ENCODE results near the gene PPP1R36.
"Not testable (repeated sequence)": the region's sequence is repeated elsewhere in the genome, so short reads cannot be mapped to it uniquely, and the experiment has no call there.

PPP1R36 gene, protein sequence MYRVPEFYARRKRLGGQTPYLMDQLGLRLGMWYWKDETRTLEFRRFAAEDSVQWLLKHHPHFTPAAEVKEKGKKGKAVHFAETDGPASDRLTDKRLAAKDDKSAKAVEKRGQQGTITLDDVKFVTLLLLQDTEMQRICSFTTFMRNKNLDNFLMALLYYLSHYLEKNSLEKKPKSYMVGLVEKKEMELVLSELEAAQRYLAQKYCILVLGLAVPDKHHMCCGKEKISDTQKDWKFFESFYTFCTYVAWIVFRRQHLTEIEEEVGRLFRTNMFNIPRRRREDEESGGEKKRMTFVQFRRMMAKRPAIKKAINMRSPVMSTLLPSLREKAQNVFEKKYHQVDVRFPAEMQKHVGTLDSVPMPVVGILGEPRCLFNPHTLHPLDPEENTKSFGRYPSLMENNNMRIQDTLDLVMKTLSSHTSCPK

GRCh38 chr14:64549791-64550620, at the start of gene PPP1R36:
PPP1R36 (plus strand) TSS chr14:64549961; CDS start chr14:64549998, 37 bp downstream.
- no peak for DNase-seq

- no peak for DNase-seq
Measured at GRCh38 chr14:64500088-64500487, 49.7 kb upstream of the PPP1R36 start.

GRCh38 chr14:64501411-64502171, 48.2 kb upstream of the PPP1R36 start:
- no peak for DNase-seq

GRCh38 chr14:64502456-64502855, 47.3 kb upstream of the PPP1R36 start:
- DNase-seq: no peak

DNA sequence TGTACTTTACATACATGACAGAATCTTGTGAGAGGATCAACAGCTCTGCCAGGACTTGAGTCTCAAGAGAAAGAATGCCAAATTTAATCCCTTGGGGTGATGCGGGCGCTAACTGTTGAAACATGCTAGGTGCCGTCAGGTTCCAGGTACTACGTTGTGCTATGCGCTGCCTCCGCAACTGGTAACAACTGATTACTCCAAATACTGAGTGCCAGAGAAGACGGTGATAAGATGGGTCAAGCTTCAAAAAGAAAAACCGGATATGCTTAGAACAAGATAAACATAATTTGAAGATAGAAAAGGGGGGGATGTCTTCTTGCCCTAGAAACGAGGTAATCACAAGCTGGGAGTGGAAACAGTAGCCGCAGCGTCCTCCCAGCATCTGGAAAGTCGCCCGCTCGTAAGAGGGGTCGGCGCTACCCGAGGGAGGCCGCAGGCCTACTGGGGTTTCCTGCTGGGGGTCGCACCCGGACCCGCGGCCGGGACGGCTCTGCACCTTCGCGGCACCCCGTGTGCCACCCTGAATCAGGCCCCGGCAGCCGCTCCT, 46.8 kb upstream of the PPP1R36 start:
- peak in 1 of 2 experiments; percentile 30 for DNase-seq

GRCh38 chr14:64503434-64504309, 46.1 kb upstream of the PPP1R36 start, which contains the start of gene ZBTB25:
ZBTB25 (minus strand) TSS chr14:64503838; CDS start chr14:64490533, 13,305 bp downstream.
- DNase-seq: peak; percentile 79 to 96

- peak; percentile 68 to 82 for DNase-seq
Measured at GRCh38 chr14:64504310-64504896, 45.4 kb upstream of the PPP1R36 start, which contains the start of gene ZBTB1. ZBTB1 (plus strand) TSS chr14:64504770; CDS start chr14:64521505, 16,735 bp downstream.

GRCh38 chr14:64504897-64505794, 44.6 kb upstream of the PPP1R36 start:
- peak; percentile 77 to 88 for DNase-seq

DNA sequence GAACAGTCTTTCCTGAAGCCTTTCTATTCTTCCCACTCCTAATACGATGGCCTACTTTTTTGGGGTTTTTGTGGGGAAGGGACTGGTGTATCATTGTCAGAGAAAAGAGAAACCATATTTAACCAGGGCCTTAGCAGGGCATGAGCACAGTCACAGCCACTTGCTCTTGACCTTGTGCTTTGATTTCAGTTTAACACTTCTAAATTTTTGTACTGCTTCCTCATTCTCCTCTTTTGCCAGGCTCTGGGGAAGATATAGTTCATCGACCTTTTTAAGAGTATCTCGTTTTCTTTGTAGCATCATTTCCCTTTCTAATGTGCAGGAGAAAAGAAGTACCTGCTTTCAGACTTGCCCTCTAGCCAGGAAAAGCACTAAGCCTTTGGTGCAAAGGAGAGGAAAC, 43.0 kb upstream of the PPP1R36 start:
- no peak for DNase-seq

GRCh38 chr14:64507376-64508156, 42.2 kb upstream of the PPP1R36 start:
- no peak for DNase-seq

DNA sequence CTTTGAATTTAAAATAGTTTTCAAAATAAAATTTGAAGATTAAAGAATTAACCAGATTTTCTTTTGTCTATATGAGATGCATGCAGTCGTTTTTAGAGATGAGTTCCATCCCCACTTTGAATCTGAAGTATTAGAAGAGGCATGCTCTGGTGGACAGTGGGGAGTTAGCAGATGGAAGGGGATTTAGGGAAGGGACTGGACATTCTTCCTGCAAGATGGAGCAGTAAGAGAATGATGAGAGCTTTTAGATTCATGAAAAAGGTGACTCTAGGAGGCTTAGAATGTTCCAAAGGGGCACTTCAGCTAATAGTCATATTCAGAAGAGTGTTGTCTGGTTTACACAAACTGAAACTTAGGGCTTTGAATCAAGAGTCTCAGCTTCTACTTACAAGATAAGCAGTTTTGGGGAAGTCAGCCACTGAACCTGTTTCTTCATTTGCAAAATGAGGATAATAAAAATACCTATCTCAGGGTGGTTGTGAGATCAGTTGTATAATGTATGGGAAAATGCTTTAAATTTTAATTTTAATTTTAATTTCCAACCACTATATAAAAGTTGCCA, 41.5 kb upstream of the PPP1R36 start:
- no peak for DNase-seq

DNA sequence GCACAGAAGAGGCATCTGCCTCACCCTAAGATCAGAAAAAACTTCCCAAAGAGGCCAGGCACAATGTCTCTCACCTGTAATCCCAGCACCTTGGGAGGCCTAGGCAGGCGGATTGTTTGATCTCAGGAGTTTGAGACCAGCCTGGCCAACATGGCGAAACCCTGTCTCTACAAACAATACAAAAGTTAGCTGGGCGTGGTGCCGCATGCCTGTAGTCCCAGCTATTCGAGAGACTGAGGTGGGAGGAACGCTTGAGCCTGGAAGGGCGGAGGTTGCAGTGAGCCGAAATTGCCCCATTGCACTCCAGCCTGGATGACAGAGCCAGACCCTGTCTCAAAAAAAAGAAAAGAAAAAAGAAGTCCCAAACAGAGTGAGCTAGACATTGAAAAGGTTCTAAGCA, 40.7 kb upstream of the PPP1R36 start:
- DNase-seq: no peak

- peak; percentile 12 to 76 for DNase-seq
Measured at GRCh38 chr14:64510825-64511671, 38.7 kb upstream of the PPP1R36 start.

GRCh38 chr14:64513271-64513670, 36.5 kb upstream of the PPP1R36 start:
- DNase-seq: no peak

- no peak for DNase-seq
Measured at GRCh38 chr14:64515053-64515452, 34.7 kb upstream of the PPP1R36 start.

DNA sequence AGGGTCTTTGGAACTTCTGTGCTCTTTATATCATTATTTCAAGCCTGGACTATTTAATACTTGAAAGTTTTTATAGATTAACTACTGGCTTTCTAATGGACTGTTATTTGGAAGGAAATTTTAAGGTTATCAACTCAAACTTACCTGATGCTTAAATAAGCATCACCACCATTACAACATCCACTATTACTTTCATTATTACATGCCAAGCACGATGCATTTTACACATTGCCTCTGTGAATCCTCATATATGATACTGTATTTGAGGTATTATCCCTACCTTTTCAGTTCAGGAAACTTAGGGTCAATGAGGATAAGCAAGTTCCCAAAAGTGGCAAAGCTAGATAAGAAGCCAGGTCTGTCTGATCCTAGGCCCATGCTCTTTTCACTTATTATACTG, 32.8 kb upstream of the PPP1R36 start:
- DNase-seq: no peak

DNA sequence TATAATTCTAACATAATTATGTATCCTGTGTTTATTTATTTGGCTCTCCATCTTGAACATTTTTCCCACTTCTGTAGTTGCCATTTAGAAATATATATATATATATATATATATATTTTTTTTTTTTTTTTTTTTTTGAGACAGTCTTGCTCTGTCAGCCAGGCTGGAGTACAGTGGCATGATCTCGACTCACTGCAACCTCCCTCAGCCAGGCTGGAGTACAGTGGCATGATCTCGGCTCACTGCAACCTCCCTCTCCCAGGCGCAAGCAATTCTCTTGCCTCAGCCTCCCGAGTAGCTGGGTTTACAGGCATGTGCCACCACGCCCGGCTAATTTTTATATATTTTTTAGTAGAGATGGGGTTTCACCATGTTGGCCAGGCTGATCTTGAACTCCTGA, 32.1 kb upstream of the PPP1R36 start:
- DNase-seq: not testable (repeated sequence)

DNA sequence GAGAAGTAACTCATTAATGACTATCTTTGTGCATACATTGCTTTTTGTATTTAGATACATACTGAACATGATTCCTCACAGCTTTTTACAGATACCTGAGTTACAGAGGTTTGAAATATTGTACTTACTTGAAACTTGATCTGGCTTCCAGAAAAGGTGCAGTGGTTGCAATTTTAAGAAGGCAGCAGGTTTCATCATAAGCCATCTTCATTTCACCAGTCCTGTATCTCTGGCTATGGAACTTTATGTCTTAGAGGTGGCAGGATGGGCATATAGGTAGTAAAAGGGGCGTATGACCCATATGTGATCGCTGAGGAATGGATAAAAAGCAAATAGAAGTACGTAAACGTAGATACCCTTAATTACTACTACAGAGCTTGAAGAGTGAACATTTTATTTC, 31.5 kb upstream of the PPP1R36 start:
- DNase-seq: no peak
